Stimulated activated CD8-positive, alpha-beta memory T cell treated with anti-CD3 and anti-CD28 coated beads, Interleukin-15, amount 100 ng/mL, for 1 hour (primary cell): ENCODE data around the gene VEPH1.

Experiments
- DNase-seq: peaks from one replicate; pipeline ENCODE4 v3.0.0-alpha.2; 2020; ENCODE audit warnings: low read depth

Gene VEPH1

GRCh38 chr3:157523814-157524213 is 20.6 kb upstream of the VEPH1 start:
- DNase-seq: no peak

- DNase-seq: no peak
These were observed 19.4 kb upstream of the VEPH1 start for GRCh38 chr3:157522648-157523047.

- no peak for DNase-seq
These were observed 17.4 kb upstream of the VEPH1 start for GRCh38 chr3:157520485-157521150.

GRCh38 chr3:157518881-157519280 is 15.7 kb upstream of the VEPH1 start:
- no peak for DNase-seq

GRCh38 chr3:157516928-157517327 is 13.7 kb upstream of the VEPH1 start:
- no peak for DNase-seq

GRCh38 chr3:157515398-157515797 is 12.2 kb upstream of the VEPH1 start:
- DNase-seq: no peak

- DNase-seq: no peak
These were observed 11.2 kb upstream of the VEPH1 start for GRCh38 chr3:157514371-157514895.

- no peak for DNase-seq
These were observed 10.4 kb upstream of the VEPH1 start for GRCh38 chr3:157513585-157513984.

GRCh38 chr3:157512534-157512933 is 9.3 kb upstream of the VEPH1 start:
- DNase-seq: no peak

- DNase-seq: no peak
These were observed 5.2 kb upstream of the VEPH1 start for GRCh38 chr3:157508461-157508860.

- no peak for DNase-seq
These were observed 1.4 kb downstream of the VEPH1 start for GRCh38 chr3:157501863-157502262.

- no peak for DNase-seq
These were observed 3.0 kb downstream of the VEPH1 start for GRCh38 chr3:157500232-157500631.

GRCh38 chr3:157499342-157499963 is 3.8 kb downstream of the VEPH1 start:
- DNase-seq: no peak

GRCh38 chr3:157498371-157498770 is 4.8 kb downstream of the VEPH1 start:
- DNase-seq: no peak

GRCh38 chr3:157495846-157496245 is 7.4 kb downstream of the VEPH1 start:
- DNase-seq: no peak

- DNase-seq: no peak
These were observed 8.5 kb downstream of the VEPH1 start for GRCh38 chr3:157494581-157495281.

- no peak for DNase-seq
These were observed 9.3 kb downstream of the VEPH1 start for GRCh38 chr3:157493627-157494550.

- DNase-seq: no peak
These were observed 12.1 kb downstream of the VEPH1 start for GRCh38 chr3:157491136-157491535.

- DNase-seq: no peak
These were observed 15.1 kb downstream of the VEPH1 start for GRCh38 chr3:157488144-157488543.

- no peak for DNase-seq
These were observed 15.9 kb downstream of the VEPH1 start for GRCh38 chr3:157487339-157487738.

- no peak for DNase-seq
These were observed 23.6 kb downstream of the VEPH1 start for GRCh38 chr3:157479464-157480243.
